GM19099 (cell line): ENCODE measurements around the gene LAPTM5.

ENCODE experiments used
- POLR2A ChIP-seq: IDR thresholded peaks from 3 replicates; pipeline ENCODE4 v1.6.1; 2011; ENCODE audit warnings: low read depth; ENCODE audit not compliant: insufficient read length; ENCODE audit errors: extremely low read depth

The LAPTM5 gene, protein sequence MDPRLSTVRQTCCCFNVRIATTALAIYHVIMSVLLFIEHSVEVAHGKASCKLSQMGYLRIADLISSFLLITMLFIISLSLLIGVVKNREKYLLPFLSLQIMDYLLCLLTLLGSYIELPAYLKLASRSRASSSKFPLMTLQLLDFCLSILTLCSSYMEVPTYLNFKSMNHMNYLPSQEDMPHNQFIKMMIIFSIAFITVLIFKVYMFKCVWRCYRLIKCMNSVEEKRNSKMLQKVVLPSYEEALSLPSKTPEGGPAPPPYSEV

DNA sequence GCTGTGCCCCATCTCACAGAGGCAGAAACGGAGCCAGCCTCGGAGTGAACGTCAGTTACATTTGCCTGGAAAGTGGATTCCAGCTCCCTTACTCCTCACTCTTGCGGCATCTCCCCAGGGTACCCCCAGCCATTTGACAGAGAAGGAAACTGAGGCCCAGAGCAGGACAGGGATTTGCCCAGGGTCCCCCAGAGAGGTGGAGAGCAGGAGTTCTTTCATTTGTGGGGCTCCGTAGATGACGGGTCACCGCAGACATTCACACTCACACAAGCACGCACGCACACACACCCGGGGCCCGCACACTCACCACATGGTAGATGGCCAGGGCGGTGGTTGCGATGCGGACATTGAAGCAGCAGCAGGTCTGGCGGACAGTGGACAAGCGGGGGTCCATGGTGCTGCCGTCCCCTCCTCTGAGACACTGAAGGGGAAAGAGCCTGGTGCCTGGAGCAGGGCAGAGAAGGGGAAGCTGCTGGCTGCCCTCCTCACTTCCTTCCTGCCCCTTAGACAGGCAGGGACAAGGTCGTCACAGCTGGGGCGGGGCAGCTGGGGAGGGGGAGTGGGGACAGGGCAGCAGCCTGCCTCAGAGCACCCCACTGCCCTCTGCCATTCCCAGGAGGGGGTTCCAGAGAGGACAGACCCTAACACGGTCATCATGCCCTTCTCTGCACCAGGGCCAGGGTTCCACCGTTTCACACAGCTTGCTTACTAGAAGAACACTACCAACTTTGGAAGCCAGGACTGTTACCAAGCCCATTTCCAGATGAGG is at the start of gene LAPTM5:
Gene LAPTM5 (minus strand): TSS at position 423 of the 769 bp plus-strand sequence. CDS start 29 bp downstream, at position 394.
- peak; percentile 93 for TF ChIP-seq POLR2A

DNA sequence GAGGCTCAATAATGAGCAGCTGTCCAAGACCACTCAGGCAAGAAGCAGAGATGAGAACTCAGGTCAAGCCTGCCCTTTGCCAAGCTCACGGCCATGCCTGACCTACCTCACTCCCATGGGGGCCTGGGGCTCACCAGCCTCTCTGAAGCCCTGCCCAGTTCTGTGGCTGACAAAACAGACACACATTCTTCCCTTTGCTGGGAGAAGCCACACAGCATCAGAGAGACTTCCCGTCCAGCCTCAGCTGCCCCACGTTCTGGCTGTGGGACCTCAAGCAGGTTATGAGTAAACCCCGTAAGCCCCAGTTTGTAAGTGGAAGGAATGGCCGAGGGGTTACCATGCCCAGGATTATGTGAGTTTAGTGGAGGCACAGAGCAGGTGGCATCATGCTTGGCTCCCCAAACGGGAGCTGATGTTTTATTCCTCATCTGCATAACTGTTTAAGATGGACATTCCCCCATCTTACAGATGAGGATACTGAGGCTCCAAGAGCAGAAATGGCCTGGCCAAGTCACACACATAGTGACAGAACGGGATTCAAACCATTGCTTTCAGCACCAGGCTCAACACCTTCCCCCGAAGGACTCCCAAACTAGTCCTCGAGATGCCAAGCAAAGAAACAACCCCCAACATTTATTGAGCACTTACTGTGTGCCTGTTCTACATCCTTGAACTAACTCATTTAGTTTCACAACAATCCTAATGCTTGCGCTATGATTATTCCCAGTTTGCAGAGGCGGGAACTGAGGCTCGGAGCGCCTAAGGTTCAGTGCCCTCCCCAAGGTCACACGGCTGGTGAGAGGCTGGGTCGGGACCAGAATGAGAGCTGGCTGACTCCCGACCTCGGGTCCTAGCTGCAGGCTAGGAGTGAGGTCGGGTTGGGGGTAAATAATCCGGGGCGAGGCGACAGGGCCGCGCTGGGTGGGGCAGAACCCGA is 49.1 kb upstream of the LAPTM5 start:
- no peak for TF ChIP-seq POLR2A

DNA sequence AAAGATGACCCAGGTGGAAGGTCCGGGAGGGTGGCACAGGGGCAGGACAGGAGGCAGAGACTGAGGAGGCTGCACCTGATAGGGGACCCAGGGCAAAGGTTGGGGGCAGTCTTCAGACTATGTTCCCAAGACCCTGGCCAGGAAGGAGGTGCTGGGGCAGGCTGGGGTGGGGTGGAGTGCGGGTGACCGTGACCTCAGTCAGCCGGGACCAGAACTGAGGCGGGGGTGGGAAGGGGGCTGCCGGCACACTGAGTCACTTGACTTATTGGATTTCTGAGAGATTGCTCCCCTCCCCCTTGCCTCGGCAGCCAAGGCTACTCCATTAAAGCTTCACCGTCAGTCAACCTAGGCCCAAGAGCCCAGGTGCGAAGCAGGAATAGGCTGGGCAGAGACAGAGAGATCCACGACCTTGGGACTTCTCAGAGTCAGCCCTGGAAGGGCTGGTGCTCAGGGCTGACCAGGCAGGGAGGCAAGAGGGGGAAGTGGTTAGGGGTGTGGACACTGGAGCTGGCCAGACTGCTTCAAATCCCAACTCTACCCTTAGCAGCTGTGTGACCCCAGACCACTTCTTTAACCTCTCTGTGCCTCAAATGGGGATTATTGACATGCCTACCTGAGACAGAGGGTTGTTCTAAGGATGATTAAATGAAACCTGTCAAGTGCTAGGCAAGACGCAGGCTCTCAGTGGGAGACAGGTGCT is 47.9 kb upstream of the LAPTM5 start:
- no peak for TF ChIP-seq POLR2A

DNA sequence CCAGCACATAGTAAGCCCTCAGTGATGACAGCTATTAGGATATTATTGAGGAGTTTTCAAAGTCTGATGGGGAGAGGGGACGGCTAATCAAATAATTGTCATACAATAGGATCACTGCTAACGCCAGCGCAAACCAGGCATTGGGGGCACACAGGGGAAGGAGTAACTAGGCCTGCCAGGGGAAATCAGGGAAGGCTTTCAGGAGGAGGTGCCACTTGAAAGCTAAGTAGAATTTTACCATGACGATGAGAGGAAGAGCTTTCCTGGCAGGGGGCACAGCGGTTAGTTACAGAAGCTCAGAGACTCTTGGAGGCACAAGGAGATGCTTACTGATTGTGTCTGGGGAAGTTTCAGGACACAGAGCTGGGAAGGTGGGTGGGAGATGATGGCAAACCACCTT is 47.2 kb upstream of the LAPTM5 start:
- no peak for TF ChIP-seq POLR2A

DNA sequence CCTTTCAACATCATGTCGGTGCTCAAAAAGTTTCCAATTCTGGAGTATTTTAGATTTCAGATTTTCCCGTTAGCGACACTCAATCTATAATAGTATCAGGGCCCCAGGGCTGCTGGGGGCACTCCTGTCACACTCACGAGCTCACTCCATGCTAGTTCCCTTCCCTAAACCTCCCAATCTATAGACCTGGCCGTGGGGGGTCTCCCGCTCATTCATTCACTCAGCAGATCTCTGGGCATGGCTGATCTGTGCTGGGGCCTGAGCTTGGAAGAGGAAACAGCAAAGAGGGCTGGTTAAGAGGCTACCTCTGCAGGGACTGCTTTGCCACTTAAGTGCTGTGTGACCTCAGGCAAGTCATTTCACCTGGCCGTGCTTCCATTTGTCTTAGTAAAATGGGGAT is 46.8 kb upstream of the LAPTM5 start:
- no peak for TF ChIP-seq POLR2A

DNA sequence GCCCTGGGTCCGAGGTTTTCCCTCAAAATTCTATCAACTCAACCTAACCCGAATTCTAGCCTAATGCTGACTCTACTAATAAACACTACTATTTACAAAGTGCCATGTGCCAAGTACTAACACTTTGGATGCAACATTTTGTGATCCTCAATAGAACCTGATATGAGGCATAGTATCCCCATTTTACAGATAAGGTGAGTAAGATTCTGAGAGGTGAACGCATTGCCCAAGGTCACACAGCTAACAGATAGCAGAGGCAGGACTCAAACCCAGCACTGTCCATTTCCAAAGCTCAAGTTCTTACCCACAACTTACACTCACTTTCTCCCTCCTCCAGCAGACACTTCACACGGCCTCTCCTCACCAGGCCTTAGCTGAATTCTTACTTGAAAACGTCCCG is 46.0 kb upstream of the LAPTM5 start:
- TF ChIP-seq POLR2A = no peak

DNA sequence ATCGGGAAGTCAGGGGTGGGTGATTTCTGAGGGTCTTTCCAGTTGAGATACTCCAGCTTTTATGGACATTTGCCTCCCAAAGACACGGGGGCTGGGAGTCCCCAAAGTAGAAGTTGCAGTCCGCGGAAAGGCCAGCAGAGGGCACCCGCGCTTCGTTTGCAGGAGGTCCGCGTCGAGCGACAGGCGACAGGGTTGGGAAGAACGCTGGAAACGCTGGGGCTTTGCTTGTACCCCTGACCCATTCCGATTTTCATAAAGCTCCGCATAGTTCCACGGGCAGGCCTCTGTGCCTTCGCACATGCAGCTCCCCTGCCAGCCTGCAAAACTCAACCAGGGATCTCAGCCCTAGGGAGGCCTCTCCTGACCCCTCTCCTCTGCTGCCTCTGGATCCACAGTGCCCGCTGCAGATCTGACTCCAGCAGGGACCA is 44.2 kb upstream of the LAPTM5 start:
- no peak for TF ChIP-seq POLR2A

DNA sequence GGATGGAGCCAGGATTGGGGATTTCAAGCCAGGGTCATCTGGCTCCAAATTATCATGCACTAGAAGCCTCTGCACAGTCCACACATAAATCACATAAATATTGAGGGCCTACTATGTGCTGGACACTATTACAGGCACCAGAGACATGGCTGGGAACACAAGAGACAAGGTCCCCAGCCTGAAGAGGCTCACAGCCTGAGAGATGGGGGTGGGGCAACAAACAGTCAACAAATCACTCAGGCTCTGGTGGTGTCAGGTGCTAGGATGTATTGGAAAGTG is 41.6 kb upstream of the LAPTM5 start:
- TF ChIP-seq POLR2A = no peak

DNA sequence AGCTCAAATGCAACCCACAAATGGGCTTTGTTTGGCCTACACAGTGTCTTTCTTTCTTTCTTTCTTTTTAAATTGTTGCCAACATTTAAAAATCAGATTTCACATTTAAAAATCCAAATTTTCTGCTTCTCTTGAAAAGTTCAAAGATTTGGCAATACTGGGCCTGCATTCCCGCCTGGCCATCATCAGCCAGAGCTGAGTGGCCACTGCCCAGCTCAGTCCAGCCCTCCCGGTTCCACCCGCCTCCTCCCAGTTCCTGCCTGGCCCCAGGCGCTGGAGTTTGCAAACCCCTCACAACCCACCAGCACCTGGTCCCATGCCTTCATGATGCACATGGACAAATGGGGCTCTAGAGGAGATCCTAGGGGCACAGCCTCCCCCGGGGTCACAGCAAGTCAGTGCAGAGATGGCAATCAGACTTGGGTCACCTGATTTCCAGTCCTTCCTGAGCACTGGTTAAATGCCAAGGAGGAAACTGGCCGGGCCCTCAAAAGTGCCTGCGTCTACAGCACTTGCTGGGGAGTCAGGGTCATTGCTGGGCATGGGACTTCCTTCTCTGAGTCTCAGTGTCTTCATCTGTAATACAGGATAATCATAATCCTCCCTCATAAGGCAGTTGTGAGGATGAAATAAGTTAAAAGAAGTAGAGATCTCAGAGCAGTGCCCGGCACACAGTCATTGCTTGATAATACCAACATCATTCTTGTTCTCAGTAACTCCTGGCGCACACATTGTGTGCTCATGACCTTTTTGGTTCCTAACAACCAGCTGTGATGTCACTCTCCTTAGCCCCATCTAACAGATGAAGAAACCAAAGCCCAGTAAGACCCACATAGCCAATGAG is 41.0 kb upstream of the LAPTM5 start:
- no peak for TF ChIP-seq POLR2A

DNA sequence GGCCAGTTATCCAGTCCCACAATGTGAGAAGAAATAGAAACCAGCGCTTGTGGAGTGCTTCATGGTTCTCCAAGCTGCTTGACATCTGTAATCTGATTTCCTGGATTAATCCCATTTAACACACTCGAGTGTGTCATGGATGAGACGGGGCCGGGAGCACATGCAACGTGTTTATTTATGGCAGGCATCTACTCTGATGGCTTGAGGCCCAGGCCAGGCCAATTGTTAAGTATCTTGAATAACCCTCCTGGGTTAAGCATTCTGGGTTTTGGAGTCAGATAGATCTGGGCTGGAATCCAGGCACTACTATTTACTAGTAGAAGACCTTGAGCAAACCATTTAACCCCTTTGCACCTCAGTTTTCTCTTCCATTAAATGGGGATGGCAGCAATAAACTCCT is 37.5 kb upstream of the LAPTM5 start:
- no peak for TF ChIP-seq POLR2A

DNA sequence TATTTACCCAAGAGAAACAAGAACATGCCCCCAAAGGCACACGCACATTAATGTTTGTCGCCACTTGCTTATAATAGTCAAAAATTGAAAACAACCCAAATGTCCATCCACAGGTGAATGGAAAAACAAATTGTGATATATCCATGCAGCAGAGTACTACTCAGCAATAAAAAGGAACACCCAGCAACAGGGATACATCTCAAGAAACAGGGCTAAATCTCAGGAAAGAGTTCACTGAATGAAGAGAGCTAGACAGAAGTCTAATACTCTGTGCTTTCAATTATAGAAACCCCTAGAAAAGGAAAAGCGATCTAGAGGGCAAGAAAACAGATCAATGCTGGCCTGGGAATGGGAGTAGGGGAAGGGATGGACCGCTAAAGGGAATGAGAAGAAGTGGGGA is 36.7 kb upstream of the LAPTM5 start:
- TF ChIP-seq POLR2A = no peak

DNA sequence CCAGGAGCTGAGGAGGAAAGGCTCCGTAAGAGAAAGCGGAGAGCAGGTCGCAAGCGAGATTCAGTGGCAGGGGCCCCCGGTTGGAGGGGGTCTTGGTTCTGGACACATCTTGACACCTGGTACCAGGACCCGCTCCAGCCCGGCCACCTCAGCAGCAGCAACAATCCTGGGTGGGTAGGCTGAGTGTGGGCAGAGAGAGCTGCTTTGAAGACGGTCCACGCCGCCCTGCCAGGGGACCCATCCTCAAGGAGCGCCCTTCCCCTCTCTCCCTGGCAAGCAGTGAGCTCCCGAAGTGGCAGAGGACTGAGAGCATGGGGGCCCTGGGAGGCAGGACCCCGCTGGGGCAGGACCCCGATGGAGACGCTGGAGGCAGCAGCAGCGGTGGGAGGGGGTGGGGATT is 35.6 kb upstream of the LAPTM5 start:
- no peak for TF ChIP-seq POLR2A

DNA sequence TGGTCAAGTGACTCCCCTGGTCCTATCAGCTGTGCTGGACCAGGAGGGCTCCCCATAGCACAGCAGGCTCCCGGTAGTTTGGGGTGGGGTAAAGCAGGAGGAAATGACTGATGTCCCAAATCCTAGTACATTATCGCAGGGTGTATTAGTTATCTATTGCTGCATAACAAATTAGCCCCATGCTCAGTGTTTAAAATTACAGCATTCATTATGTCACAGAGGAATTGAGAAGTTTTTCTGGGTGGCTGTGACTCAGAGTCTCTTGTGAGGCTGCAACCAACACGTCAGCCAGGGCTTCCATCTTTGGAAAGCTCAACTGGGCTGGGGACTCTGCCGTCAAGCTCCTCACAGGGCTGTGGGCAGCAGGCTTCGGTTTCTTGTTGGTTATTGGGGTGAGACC is 34.3 kb upstream of the LAPTM5 start:
- no peak for TF ChIP-seq POLR2A
